A549 treated with dexamethasone at 1 μM for 4 hours (cell line): ENCODE results near the gene MAS1L. TPM values are rescaled to one million over a fixed set of nuclear protein-coding genes. Genes with fewer than 3 reads are reported as not detected.

ENCODE experiments used
- total RNA-seq: library from RNA; stranded (reverse); fragments of 200-300 nt; extraction: Qiagen RNA extraction; gene quantifications from 5 replicates; pipeline ENCODE4 v1.2.3, GENCODE V29; 2022

MAS1L gene
- not detected in 5 replicates for total RNA-seq

GRCh38 chr6:29487660-29488059 lies at the start of gene MAS1L:
MAS1L (minus strand) TSS chr6:29487956; CDS start chr6:29487902, 54 bp downstream.

GRCh38 chr6:29456971-29457370 lies 30.8 kb downstream of the MAS1L start, which contains the start of the genes OR11A1 and OR2H1:
OR11A1 (minus strand) TSS chr6:29457071; CDS start chr6:29427641, 29,430 bp downstream.
OR2H1 (plus strand) TSS chr6:29457155; CDS start chr6:29461770, 4,615 bp downstream.

GRCh38 chr6:29439006-29439405 lies 48.8 kb downstream of the MAS1L start, which contains the start of gene OR10C1:
OR10C1 (plus strand) TSS chr6:29439306; CDS start chr6:29440016, 710 bp downstream.

Other genes with a start within 250 kb of the MAS1L start
- gene OR14J1, start 186.3 kb downstream of the MAS1L start, total RNA-seq, result not detected in 5 replicates
- not detected in 5 replicates for gene OR5V1, start 119.1 kb downstream of the MAS1L start, total RNA-seq
- not detected in 5 replicates for gene OR12D3, start 112.7 kb downstream of the MAS1L start, total RNA-seq
- not detected in 5 replicates for gene OR12D2, start 92.3 kb downstream of the MAS1L start, total RNA-seq
- gene OR12D1, start 73.0 kb downstream of the MAS1L start, total RNA-seq, result not detected in 5 replicates
- not detected in 5 replicates for gene OR10C1, start 48.6 kb downstream of the MAS1L start, total RNA-seq
- gene OR11A1, start 30.9 kb downstream of the MAS1L start, total RNA-seq, result not detected in 5 replicates
- gene OR2H1, start 30.8 kb downstream of the MAS1L start, total RNA-seq, result not detected in 5 replicates
- gene UBD, start 71.8 kb upstream of the MAS1L start, total RNA-seq, result 0.27 to 0.65 TPM (median 0.61 TPM) in 5 replicates
- not detected in 5 replicates for gene OR2H2, start 97.2 kb upstream of the MAS1L start, total RNA-seq
- gene GABBR1, start 145.2 kb upstream of the MAS1L start, total RNA-seq, result 2.4 to 5.9 TPM (median 4.3 TPM) in 5 replicates
- gene MOG, start 169.1 kb upstream of the MAS1L start, total RNA-seq, result not detected in 5 replicates
- gene ZFP57, start 193.2 kb upstream of the MAS1L start, total RNA-seq, result not detected in 5 replicates
- gene HLA-F, start 235.5 kb upstream of the MAS1L start, total RNA-seq, result 3.3 to 4.0 TPM (median 3.8 TPM) in 5 replicates